ENCODE results near the gene TRIO.
A peak's percentile ranks its signal among the peaks of the same experiment; 100 is the strongest.

Gene TRIO

DNA sequence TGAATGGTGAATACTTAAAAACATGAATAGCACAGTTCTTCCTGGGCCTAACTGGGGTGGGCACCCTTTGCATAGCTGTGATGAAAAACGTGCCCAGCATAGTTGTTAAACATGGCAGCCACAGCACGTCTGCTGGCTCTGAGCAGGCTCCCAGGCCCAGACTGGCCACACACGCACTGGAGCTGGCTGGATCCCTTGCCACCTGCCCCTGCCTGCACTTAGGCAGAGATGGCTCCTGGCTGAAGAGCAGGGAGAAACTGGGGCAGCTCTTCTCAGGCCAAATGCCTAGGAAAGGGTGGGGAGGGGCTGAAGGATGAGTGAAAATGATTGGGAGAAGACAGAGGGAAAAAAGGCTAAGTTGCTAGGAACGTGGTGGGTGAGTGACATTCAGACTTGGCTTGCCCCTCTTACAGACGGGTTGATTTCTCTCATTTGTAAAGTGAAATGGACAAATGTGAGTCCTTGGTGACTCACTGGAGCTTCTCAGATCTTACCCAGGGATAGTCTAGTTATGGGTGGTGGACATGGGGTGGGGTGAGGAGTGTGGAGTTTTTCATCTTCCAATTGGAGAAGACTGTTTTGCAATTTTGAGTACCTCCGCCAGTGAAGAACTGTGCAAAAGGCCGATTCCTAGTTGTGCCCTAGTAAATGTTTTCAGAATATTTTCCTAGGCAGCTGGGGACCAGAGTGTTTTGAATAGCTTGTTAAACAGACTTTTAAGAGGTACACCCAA is 42.4 kb downstream of the TRIO start:
- peak; percentile 32 for ATAC-seq
- TF ChIP-seq, protein P1, sequence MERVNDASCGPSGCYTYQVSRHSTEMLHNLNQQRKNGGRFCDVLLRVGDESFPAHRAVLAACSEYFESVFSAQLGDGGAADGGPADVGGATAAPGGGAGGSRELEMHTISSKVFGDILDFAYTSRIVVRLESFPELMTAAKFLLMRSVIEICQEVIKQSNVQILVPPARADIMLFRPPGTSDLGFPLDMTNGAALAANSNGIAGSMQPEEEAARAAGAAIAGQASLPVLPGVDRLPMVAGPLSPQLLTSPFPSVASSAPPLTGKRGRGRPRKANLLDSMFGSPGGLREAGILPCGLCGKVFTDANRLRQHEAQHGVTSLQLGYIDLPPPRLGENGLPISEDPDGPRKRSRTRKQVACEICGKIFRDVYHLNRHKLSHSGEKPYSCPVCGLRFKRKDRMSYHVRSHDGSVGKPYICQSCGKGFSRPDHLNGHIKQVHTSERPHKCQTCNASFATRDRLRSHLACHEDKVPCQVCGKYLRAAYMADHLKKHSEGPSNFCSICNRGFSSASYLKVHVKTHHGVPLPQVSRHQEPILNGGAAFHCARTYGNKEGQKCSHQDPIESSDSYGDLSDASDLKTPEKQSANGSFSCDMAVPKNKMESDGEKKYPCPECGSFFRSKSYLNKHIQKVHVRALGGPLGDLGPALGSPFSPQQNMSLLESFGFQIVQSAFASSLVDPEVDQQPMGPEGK (CRISPR knock-in tag; IDR thresholded peaks at IDR 0.05; ENCODE audit: borderline replicate concordance) = no peak
- no peak for TF ChIP-seq ESRRG (CRISPR knock-in tag; IDR thresholded peaks at IDR 0.05)
- TF ChIP-seq RARB (CRISPR knock-in tag; IDR thresholded peaks at IDR 0.05) = no peak
- TF ChIP-seq PPARA (CRISPR knock-in tag; IDR thresholded peaks at IDR 0.05; ENCODE audit: borderline replicate concordance) = no peak
- TF ChIP-seq ISL1 (CRISPR knock-in tag; IDR thresholded peaks at IDR 0.05) = no peak
- no peak for TF ChIP-seq TOX (CRISPR knock-in tag; IDR thresholded peaks at IDR 0.05; ENCODE audit: borderline replicate concordance)
- TF ChIP-seq SNAI2 (CRISPR knock-in tag; IDR thresholded peaks at IDR 0.05) = no peak
- TF ChIP-seq ZNF8 (CRISPR knock-in tag; IDR thresholded peaks at IDR 0.05) = no peak
- no peak for TF ChIP-seq OSR1 (CRISPR knock-in tag; IDR thresholded peaks at IDR 0.05)
- TF ChIP-seq ZNF565 (CRISPR knock-in tag; conservative IDR thresholded peaks at IDR 0.05; ENCODE audit: low read depth) = no peak
- TF ChIP-seq, protein P2, sequence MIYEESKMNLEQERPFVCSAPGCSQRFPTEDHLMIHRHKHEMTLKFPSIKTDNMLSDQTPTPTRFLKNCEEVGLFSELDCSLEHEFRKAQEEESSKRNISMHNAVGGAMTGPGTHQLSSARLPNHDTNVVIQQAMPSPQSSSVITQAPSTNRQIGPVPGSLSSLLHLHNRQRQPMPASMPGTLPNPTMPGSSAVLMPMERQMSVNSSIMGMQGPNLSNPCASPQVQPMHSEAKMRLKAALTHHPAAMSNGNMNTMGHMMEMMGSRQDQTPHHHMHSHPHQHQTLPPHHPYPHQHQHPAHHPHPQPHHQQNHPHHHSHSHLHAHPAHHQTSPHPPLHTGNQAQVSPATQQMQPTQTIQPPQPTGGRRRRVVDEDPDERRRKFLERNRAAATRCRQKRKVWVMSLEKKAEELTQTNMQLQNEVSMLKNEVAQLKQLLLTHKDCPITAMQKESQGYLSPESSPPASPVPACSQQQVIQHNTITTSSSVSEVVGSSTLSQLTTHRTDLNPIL (CRISPR knock-in tag; IDR thresholded peaks at IDR 0.05; ENCODE audit: low read depth) = no peak
- TF ChIP-seq, protein P3, sequence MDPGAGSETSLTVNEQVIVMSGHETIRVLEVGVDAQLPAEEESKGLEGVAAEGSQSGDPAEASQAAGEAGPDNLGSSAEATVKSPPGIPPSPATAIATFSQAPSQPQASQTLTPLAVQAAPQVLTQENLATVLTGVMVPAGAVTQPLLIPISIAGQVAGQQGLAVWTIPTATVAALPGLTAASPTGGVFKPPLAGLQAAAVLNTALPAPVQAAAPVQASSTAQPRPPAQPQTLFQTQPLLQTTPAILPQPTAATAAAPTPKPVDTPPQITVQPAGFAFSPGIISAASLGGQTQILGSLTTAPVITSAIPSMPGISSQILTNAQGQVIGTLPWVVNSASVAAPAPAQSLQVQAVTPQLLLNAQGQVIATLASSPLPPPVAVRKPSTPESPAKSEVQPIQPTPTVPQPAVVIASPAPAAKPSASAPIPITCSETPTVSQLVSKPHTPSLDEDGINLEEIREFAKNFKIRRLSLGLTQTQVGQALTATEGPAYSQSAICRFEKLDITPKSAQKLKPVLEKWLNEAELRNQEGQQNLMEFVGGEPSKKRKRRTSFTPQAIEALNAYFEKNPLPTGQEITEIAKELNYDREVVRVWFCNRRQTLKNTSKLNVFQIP (CRISPR knock-in tag; IDR thresholded peaks at IDR 0.05; ENCODE audit: borderline replicate concordance, low read depth) = no peak
- TF ChIP-seq CSDC2 (CRISPR knock-in tag; IDR thresholded peaks at IDR 0.05) = no peak
- no peak for TF ChIP-seq ZC3H10 (CRISPR knock-in tag; IDR thresholded peaks at IDR 0.05)
- no peak for TF ChIP-seq ZFP30 (CRISPR knock-in tag; IDR thresholded peaks at IDR 0.05)

DNA sequence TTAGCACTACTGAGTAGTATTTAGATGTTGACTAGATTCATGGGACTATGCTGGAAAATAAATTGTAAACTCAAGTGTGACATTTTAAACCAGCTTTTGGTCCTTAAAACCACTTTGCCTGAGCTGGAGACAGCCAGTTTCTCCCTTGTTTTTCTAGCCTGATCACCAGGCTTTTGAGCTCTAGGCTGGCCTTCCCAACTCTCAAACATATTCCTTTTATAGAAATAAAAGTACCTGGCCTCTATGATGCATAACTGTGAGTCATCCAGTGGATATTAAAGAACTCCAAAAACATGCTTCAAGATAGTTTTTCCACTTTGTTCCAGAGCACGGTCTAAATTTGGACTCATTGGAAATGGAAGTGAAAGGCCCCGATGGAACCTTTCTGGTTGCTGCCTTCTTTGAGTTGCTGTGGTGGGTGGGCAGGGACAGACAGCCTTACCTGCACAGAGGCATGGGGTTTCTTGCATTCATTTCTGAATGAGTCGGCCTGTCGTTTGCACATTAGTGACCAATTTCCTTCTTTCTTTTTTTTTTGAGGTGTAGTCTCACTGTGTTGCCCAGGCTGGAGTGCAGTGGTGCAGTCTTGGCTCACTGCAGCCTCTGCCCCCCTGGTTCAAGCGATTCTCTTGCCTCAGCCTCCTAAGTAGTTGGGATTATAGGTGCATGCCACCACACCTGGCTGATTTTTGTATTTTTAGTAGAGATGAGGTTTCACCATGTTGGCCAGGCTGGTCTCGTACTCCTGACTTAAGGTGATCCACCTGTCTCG is 43.1 kb downstream of the TRIO start:
- no peak for TF ChIP-seq ISL1 (CRISPR knock-in tag; IDR thresholded peaks at IDR 0.05)
- no peak for TF ChIP-seq CSDC2 (CRISPR knock-in tag; IDR thresholded peaks at IDR 0.05)
- TF ChIP-seq ZNF8 (CRISPR knock-in tag; IDR thresholded peaks at IDR 0.05) = no peak
- no peak for TF ChIP-seq RARB (CRISPR knock-in tag; IDR thresholded peaks at IDR 0.05)
- TF ChIP-seq ARNTL (CRISPR knock-in tag; IDR thresholded peaks at IDR 0.05; ENCODE audit: borderline replicate concordance, low read depth) = no peak
- TF ChIP-seq ZNF565 (CRISPR knock-in tag; conservative IDR thresholded peaks at IDR 0.05; ENCODE audit: low read depth) = no peak
- no peak for TF ChIP-seq ZC3H10 (CRISPR knock-in tag; IDR thresholded peaks at IDR 0.05)
- TF ChIP-seq, protein P4, sequence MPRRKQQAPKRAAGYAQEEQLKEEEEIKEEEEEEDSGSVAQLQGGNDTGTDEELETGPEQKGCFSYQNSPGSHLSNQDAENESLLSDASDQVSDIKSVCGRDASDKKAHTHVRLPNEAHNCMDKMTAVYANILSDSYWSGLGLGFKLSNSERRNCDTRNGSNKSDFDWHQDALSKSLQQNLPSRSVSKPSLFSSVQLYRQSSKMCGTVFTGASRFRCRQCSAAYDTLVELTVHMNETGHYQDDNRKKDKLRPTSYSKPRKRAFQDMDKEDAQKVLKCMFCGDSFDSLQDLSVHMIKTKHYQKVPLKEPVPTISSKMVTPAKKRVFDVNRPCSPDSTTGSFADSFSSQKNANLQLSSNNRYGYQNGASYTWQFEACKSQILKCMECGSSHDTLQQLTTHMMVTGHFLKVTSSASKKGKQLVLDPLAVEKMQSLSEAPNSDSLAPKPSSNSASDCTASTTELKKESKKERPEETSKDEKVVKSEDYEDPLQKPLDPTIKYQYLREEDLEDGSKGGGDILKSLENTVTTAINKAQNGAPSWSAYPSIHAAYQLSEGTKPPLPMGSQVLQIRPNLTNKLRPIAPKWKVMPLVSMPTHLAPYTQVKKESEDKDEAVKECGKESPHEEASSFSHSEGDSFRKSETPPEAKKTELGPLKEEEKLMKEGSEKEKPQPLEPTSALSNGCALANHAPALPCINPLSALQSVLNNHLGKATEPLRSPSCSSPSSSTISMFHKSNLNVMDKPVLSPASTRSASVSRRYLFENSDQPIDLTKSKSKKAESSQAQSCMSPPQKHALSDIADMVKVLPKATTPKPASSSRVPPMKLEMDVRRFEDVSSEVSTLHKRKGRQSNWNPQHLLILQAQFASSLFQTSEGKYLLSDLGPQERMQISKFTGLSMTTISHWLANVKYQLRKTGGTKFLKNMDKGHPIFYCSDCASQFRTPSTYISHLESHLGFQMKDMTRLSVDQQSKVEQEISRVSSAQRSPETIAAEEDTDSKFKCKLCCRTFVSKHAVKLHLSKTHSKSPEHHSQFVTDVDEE (CRISPR knock-in tag; IDR thresholded peaks at IDR 0.05) = no peak
- TF ChIP-seq SNAI2 (CRISPR knock-in tag; IDR thresholded peaks at IDR 0.05) = no peak
- TF ChIP-seq TCF4 (CRISPR knock-in tag; IDR thresholded peaks at IDR 0.05; ENCODE audit: borderline replicate concordance) = no peak
- no peak for TF ChIP-seq OSR1 (CRISPR knock-in tag; IDR thresholded peaks at IDR 0.05)
- no peak for TF ChIP-seq ZNF70 (CRISPR knock-in tag; IDR thresholded peaks at IDR 0.05)
- TF ChIP-seq, protein P3 (CRISPR knock-in tag; IDR thresholded peaks at IDR 0.05; ENCODE audit: borderline replicate concordance, low read depth) = no peak
- TF ChIP-seq GLIS3 (CRISPR knock-in tag; IDR thresholded peaks at IDR 0.05) = no peak
- TF ChIP-seq, protein P5, sequence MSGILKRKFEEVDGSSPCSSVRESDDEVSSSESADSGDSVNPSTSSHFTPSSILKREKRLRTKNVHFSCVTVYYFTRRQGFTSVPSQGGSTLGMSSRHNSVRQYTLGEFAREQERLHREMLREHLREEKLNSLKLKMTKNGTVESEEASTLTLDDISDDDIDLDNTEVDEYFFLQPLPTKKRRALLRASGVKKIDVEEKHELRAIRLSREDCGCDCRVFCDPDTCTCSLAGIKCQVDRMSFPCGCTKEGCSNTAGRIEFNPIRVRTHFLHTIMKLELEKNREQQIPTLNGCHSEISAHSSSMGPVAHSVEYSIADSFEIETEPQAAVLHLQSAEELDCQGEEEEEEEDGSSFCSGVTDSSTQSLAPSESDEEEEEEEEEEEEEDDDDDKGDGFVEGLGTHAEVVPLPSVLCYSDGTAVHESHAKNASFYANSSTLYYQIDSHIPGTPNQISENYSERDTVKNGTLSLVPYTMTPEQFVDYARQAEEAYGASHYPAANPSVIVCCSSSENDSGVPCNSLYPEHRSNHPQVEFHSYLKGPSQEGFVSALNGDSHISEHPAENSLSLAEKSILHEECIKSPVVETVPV (CRISPR knock-in tag; IDR thresholded peaks at IDR 0.05) = no peak
- no peak for TF ChIP-seq ZFP30 (CRISPR knock-in tag; IDR thresholded peaks at IDR 0.05)
- TF ChIP-seq ZFP3 (CRISPR knock-in tag; IDR thresholded peaks at IDR 0.05) = no peak
- TF ChIP-seq, protein P2 (CRISPR knock-in tag; IDR thresholded peaks at IDR 0.05; ENCODE audit: low read depth) = no peak
- TF ChIP-seq ESRRG (CRISPR knock-in tag; IDR thresholded peaks at IDR 0.05) = no peak
- TF ChIP-seq, protein P1 (CRISPR knock-in tag; IDR thresholded peaks at IDR 0.05; ENCODE audit: borderline replicate concordance) = no peak
- ATAC-seq = peak; percentile 36
